ENCODE measurements around the gene TSSK6. TPM values are rescaled to one million over a fixed set of nuclear protein-coding genes. Genes with fewer than 3 reads are reported as not detected.

Gene TSSK6
- total and polyA plus RNA-seq, 2 experiments from 2014 or later: 0.87 to 1.3 TPM

- no peak overlapping the region for H3K4me2 ChIP-seq
- no peak overlapping the region for H3K4me3 ChIP-seq
- H3K79me2 ChIP-seq: peaks cover 16% of the 10 kb centered on the region
- no peaks in the 10 kb centered on the region for H4K20me1 ChIP-seq (ENCODE audit: insufficient read depth, poor library complexity, severe bottlenecking)
- H3K9me3 ChIP-seq (ENCODE audit: low read depth): no peaks in the 10 kb centered on the region
- H3K36me3 ChIP-seq (replicated peaks; ENCODE audit: insufficient read depth, low read depth): no peaks in the 10 kb centered on the region
- TF ChIP-seq CTCF (IDR thresholded peaks at IDR 0.05; ENCODE audit: poor library complexity): no peak
- TF ChIP-seq EZH2phosphoT487 (IDR thresholded peaks at IDR 0.05; ENCODE audit: low read depth, severe bottlenecking, unreplicated experiment): no peak
- TF ChIP-seq EZH2 (IDR thresholded peaks at IDR 0.05; ENCODE audit: borderline replicate concordance): no peak
- peaks cover 28% of the 10 kb centered on the region for H3K4me1 ChIP-seq (ENCODE audit: insufficient read depth)
- H3K27me3 ChIP-seq: no peaks in the 10 kb centered on the region
- no peak overlapping the region for H2AFZ ChIP-seq
- 95% methylated on average over 21 of the region's 21 CpGs for WGBS (ENCODE audit: low lambda C conversion rate, missing lambda C conversion rate)
- no peak for DNase-seq (ENCODE audit: low spot score)
- no peak overlapping the region for H3K27ac ChIP-seq
- H3K9me2 ChIP-seq (replicated peaks; ENCODE audit: insufficient read depth): no peaks in the 10 kb centered on the region
Observed at GRCh38 chr19:19492026-19492610, 23.2 kb downstream of the TSSK6 start.

- Histone ChIP-seq H3K36me3 (replicated peaks; ENCODE audit: insufficient read depth, low read depth) (no peaks in the 10 kb centered on the region), H3K9me3 (ENCODE audit: low read depth) (no peaks in the 10 kb centered on the region), H3K9me2 (replicated peaks; ENCODE audit: insufficient read depth) (no peaks in the 10 kb centered on the region), H4K20me1 (ENCODE audit: insufficient read depth, poor library complexity, severe bottlenecking) (no peaks in the 10 kb centered on the region), H3K27me3 (no peaks in the 10 kb centered on the region), H3K79me2 (peaks cover 23% of the 10 kb centered on the region), H3K4me1 (ENCODE audit: insufficient read depth) (peaks cover 35% of the 10 kb centered on the region), H3K4me2 (no peak overlapping the region), H3K4me3 (no peak overlapping the region), H3K27ac (no peak overlapping the region), H2AFZ (no peak overlapping the region)
- DNase-seq (ENCODE audit: low spot score): no peak
- TF ChIP-seq EZH2phosphoT487 (IDR thresholded peaks at IDR 0.05; ENCODE audit: low read depth, severe bottlenecking, unreplicated experiment) (no peak), CTCF (IDR thresholded peaks at IDR 0.05; ENCODE audit: poor library complexity) (no peak), EZH2 (IDR thresholded peaks at IDR 0.05; ENCODE audit: borderline replicate concordance) (no peak)
- WGBS (ENCODE audit: low lambda C conversion rate, missing lambda C conversion rate): 94% methylated on average over 15 of the region's 15 CpGs
Observed at GRCh38 chr19:19491321-19492025, 23.9 kb downstream of the TSSK6 start.

GRCh38 chr19:19490214-19490968 lies 25.0 kb downstream of the TSSK6 start:
- Histone ChIP-seq H2AFZ (no peak overlapping the region), H3K4me2 (peak overlapping the region; percentile 63)

More at GRCh38 chr19:19490214-19490968, 25.0 kb downstream of the TSSK6 start:
- peak overlapping the region; percentile 95 for H3K27ac ChIP-seq
- no peaks in the 10 kb centered on the region for H4K20me1 ChIP-seq (ENCODE audit: insufficient read depth, poor library complexity, severe bottlenecking)
- peaks cover 31% of the 10 kb centered on the region for H3K79me2 ChIP-seq
- peak; percentile 86 for DNase-seq (ENCODE audit: low spot score)
- H3K36me3 ChIP-seq (replicated peaks; ENCODE audit: insufficient read depth, low read depth): no peaks in the 10 kb centered on the region
- H3K9me2 ChIP-seq (replicated peaks; ENCODE audit: insufficient read depth): no peaks in the 10 kb centered on the region
- H3K27me3 ChIP-seq: no peaks in the 10 kb centered on the region
- WGBS (ENCODE audit: low lambda C conversion rate, missing lambda C conversion rate): 46% methylated on average over 20 of the region's 20 CpGs
- H3K4me3 ChIP-seq: no peak overlapping the region
- H3K4me1 ChIP-seq (ENCODE audit: insufficient read depth): peaks cover 44% of the 10 kb centered on the region
- TF ChIP-seq CTCF (IDR thresholded peaks at IDR 0.05; ENCODE audit: poor library complexity) (peak; percentile 92), EZH2phosphoT487 (IDR thresholded peaks at IDR 0.05; ENCODE audit: low read depth, severe bottlenecking, unreplicated experiment) (no peak), EZH2 (IDR thresholded peaks at IDR 0.05; ENCODE audit: borderline replicate concordance) (no peak)
- no peaks in the 10 kb centered on the region for H3K9me3 ChIP-seq (ENCODE audit: low read depth)

Data from hepatocyte (in vitro differentiated cells).